ENCODE data around the gene SLC9A2.

SLC9A2 gene

DNA sequence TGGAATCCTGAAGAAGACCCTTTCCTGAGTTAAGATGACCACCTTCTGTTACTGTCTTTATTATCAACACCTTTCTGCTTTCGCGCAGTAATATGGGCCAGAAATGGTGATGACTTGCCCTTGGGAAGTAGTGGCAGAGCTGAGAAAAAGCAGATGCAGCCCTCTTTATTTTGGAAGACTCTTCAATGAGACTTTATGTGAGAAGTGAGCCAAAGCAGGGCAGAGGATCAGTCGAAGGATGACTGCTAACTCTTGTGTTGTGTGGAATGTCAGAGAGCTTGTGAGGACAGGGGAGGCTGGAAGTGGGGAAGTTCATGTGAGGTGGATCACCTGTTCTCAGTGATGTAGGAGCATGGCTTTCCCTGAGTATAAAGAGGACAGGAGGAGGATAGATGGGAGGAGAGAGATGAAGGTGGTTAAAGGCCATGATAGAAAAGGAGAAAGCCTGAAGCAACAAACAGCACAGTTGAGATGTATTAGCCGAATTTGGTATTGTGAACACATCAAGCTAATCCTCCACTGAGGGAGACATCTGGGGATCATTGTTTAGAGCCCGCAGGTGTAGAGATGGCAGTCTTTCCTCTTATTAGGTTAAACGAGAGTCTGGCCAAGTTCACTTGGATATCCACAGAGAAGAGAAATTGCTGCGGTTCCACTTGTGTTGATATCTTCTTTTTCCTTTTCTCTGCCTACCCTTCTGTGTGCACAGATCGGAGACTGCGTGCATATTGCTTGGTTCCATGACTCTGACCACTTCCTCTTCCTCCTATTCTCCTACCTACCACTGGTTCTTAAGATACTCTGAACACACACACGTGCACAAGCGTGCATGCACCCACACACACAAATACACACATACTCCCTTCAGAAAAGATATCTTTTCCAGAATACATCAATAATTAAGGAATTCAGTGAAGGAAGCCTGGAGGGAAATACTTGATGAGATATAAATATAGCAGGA is 67.4 kb downstream of the SLC9A2 start:
- Histone ChIP-seq H3K9me3 (no peaks in the 10 kb centered on the region), H3K27me3 (no peaks in the 10 kb centered on the region), H3K4me3 (ENCODE audit: low read depth in 1 of 2, low read length in 1 of 2) (no peak overlapping the region), H3K36me3 (no peaks in the 10 kb centered on the region), H3K4me1 (ENCODE audit: control insufficient read depth in 1 of 2, insufficient read depth in 1 of 2, low read depth in 1 of 2, low read length in 1 of 2) (peaks cover 0 to 4% of the 10 kb centered on the region in 2 experiments), H3K27ac (no peak overlapping the region)
- TF ChIP-seq, protein P1, sequence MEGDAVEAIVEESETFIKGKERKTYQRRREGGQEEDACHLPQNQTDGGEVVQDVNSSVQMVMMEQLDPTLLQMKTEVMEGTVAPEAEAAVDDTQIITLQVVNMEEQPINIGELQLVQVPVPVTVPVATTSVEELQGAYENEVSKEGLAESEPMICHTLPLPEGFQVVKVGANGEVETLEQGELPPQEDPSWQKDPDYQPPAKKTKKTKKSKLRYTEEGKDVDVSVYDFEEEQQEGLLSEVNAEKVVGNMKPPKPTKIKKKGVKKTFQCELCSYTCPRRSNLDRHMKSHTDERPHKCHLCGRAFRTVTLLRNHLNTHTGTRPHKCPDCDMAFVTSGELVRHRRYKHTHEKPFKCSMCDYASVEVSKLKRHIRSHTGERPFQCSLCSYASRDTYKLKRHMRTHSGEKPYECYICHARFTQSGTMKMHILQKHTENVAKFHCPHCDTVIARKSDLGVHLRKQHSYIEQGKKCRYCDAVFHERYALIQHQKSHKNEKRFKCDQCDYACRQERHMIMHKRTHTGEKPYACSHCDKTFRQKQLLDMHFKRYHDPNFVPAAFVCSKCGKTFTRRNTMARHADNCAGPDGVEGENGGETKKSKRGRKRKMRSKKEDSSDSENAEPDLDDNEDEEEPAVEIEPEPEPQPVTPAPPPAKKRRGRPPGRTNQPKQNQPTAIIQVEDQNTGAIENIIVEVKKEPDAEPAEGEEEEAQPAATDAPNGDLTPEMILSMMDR (IDR thresholded peaks at IDR 0.05), result no peak

DNA sequence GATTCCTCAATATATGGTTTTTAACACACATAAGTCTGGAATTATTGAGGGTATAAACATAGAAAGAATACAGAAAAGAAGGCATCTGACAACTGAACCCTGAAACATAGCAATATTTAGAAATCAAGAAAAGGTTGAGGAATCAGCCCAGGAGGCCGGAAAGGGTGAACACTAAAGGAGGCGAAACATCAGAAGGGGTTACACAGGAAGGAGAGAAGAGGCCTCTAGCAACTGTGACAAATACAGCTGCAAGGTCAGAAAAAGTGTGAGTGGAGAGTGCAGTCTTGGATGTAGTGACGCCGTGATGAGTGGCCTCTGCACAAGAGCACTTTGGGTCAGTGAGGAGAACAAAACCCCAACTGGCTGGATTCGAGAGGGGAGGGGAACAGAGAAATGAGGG is 70.7 kb downstream of the SLC9A2 start:
- no peaks in the 10 kb centered on the region for H3K27me3 ChIP-seq
- TF ChIP-seq, protein P1 (IDR thresholded peaks at IDR 0.05), result no peak
- peaks cover 0 to 4% of the 10 kb centered on the region in 2 experiments for H3K4me1 ChIP-seq (ENCODE audit: control insufficient read depth in 1 of 2, insufficient read depth in 1 of 2, low read depth in 1 of 2, low read length in 1 of 2)
- H3K9me3 ChIP-seq, result no peaks in the 10 kb centered on the region
- no peak overlapping the region for H3K4me3 ChIP-seq (ENCODE audit: low read depth in 1 of 2, low read length in 1 of 2)
- H3K36me3 ChIP-seq, result no peaks in the 10 kb centered on the region
- no peak overlapping the region for H3K27ac ChIP-seq

DNA sequence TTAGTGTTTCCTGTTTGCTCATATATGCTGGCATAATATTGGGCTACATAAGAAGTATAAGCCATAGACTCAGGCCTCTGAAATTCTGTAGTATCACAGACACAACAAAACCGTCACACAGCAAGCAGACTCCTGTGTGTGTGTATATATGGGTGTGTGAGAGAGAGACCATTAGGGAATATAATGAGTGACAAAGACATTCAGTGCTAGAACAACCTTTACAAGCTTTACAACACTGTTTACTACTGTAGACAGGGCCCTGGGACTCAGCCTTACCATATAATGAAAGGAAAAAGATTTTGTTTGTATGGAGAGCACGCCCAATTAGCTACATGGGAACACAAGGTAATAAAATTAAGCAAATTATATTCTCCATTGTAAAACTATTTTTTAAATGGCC is 77.1 kb downstream of the SLC9A2 start:
- H3K9me3 ChIP-seq, result no peaks in the 10 kb centered on the region
- no peaks in the 10 kb centered on the region for H3K36me3 ChIP-seq
- H3K27ac ChIP-seq, result no peak overlapping the region
- peaks cover 5% of the 10 kb centered on the region for H3K27me3 ChIP-seq
- H3K4me3 ChIP-seq (ENCODE audit: low read depth in 1 of 2, low read length in 1 of 2), result no peak overlapping the region
- TF ChIP-seq, protein P1 (IDR thresholded peaks at IDR 0.05), result no peak
- no peaks in the 10 kb centered on the region for H3K4me1 ChIP-seq (ENCODE audit: control insufficient read depth in 1 of 2, insufficient read depth in 1 of 2, low read depth in 1 of 2, low read length in 1 of 2)

DNA sequence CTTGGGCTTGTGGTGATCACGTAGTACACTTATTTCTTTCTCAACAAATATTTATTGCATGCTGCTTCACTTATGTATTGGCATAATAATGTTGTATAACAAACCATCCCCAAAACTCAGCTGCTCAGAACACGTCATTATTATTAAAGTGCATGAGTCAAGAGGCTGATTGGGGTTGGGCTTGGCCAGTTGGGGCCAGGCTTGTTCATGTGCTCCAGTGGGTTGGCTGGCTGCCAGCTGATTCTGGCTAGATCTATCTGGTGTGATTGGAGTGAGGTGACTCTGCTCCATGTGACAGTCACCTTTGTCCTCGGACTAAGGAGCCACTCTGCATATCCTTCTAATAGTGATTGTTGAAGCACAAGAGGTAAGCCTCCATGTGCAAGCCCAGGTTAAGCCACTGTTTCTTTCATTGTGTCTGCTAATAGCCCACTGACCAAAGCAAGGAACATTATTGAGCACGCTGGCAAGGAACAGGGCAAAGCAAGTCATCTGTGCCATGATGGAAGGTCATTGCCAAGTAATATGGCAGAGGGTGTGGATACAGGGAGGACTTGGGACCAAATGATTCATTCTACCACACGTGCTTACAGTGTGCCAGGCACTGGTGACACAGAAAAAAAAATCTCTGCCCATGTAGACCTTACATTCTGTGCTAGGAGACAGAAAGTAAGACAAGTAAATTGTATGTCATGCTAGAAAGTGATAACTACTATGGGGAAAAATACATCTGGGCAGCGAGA is 79.2 kb downstream of the SLC9A2 start:
- H3K27ac ChIP-seq, result no peak overlapping the region
- H3K27me3 ChIP-seq, result peaks cover 26% of the 10 kb centered on the region
- TF ChIP-seq, protein P1 (IDR thresholded peaks at IDR 0.05), result no peak
- H3K4me3 ChIP-seq (ENCODE audit: low read depth in 1 of 2, low read length in 1 of 2), result no peak overlapping the region
- H3K9me3 ChIP-seq, result no peaks in the 10 kb centered on the region
- H3K4me1 ChIP-seq (ENCODE audit: control insufficient read depth in 1 of 2, insufficient read depth in 1 of 2, low read depth in 1 of 2, low read length in 1 of 2), result no peaks in the 10 kb centered on the region
- no peaks in the 10 kb centered on the region for H3K36me3 ChIP-seq

DNA sequence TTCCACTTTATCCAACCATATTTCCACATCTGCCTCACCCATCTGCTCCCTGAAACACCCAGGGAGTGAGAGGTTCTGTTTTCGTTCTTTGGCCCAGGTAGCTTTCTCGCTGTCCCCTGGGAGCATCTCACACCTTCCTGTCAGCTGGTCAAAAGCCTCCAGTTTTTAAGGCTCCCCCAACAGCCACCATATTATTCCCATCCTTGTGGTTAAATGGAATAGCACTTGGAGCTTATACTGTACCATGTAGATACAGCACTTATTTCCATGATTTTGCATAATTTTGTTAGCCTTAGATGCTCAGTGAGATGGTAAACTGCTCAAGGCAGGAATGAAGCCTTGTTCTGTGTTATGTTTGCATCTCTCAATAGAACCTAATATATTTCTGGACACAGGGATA is 84.0 kb downstream of the SLC9A2 start:
- Histone ChIP-seq H3K9me3 (no peaks in the 10 kb centered on the region), H3K27ac (no peak overlapping the region), H3K36me3 (no peaks in the 10 kb centered on the region), H3K4me1 (ENCODE audit: control insufficient read depth in 1 of 2, insufficient read depth in 1 of 2, low read depth in 1 of 2, low read length in 1 of 2) (no peaks in the 10 kb centered on the region), H3K27me3 (peaks cover 39% of the 10 kb centered on the region), H3K4me3 (ENCODE audit: low read depth in 1 of 2, low read length in 1 of 2) (no peak overlapping the region)
- TF ChIP-seq, protein P1 (IDR thresholded peaks at IDR 0.05), result no peak
